H9 (cell line): ENCODE measurements around the gene PERCC1. TPM values are rescaled to one million over a fixed set of nuclear protein-coding genes. Genes with fewer than 3 reads are reported as not detected.

Experiments
- DNase-seq: peaks from one replicate; pipeline ENCODE4 v3.0.0-alpha.2; 2017
- H2AFZ ChIP-seq: one replicate; pipeline ENCODE4 v1.6.1; 2013; ENCODE audit warnings: mild to moderate bottlenecking, low read length, control low read depth, moderate library complexity
- H2AK5ac ChIP-seq: 2 replicates; pipeline ENCODE4 v1.6.1; 2013; ENCODE audit warnings: low read length, control low read depth, mixed read lengths; ENCODE audit not compliant: insufficient read length
- H2BK120ac ChIP-seq: one replicate; pipeline ENCODE4 v1.6.1; 2013; ENCODE audit warnings: low read depth, mild to moderate bottlenecking, low read length, control low read depth, inconsistent platforms; ENCODE audit not compliant: poor library complexity, severe bottlenecking
- H2BK12ac ChIP-seq: 2 replicates; pipeline ENCODE4 v1.6.1; 2013; ENCODE audit warnings: low read length, control low read depth, mixed read lengths, low read depth; ENCODE audit not compliant: insufficient read length
- H2BK15ac ChIP-seq: 2 replicates; pipeline ENCODE4 v1.6.1; 2013; ENCODE audit warnings: low read depth, low read length, control low read depth
- H2BK20ac ChIP-seq: one replicate; pipeline ENCODE4 v1.6.1; 2013; ENCODE audit warnings: low read depth, mild to moderate bottlenecking, low read length, control low read depth, inconsistent platforms; ENCODE audit not compliant: poor library complexity, severe bottlenecking
- H2BK5ac ChIP-seq: 2 replicates; pipeline ENCODE4 v1.6.1; 2013; ENCODE audit warnings: low read length, control low read depth, mixed read lengths; ENCODE audit not compliant: insufficient read length
- H3K14ac ChIP-seq: 2 replicates; pipeline ENCODE4 v1.6.1; 2013; ENCODE audit warnings: low read length, control low read depth; ENCODE audit not compliant: insufficient read depth
- H3K18ac ChIP-seq: 2 replicates; pipeline ENCODE4 v1.6.1; 2013; ENCODE audit warnings: low read depth, mild to moderate bottlenecking, mixed read lengths, low read length, control low read depth; ENCODE audit not compliant: insufficient read length
- H3K23ac ChIP-seq: 2 replicates; pipeline ENCODE4 v1.6.1; 2013; ENCODE audit warnings: low read length, control low read depth, mixed read lengths, low read depth; ENCODE audit not compliant: insufficient read length
- H3K23me2 ChIP-seq: 2 replicates; pipeline ENCODE4 v1.6.1; 2013; ENCODE audit warnings: low read depth, mild to moderate bottlenecking, mixed read lengths, low read length, control low read depth; ENCODE audit not compliant: insufficient read length, poor library complexity, severe bottlenecking
- H3K27ac ChIP-seq: 2 replicates; pipeline ENCODE4 v1.5.1; 2013; ENCODE audit warnings: low read length, control low read depth, mixed read lengths, low read depth; ENCODE audit not compliant: insufficient read length
- H3K27me3 ChIP-seq: 2 replicates; pipeline ENCODE4 v1.6.1; 2013; ENCODE audit warnings: low read length, control low read depth, inconsistent platforms; ENCODE audit not compliant: insufficient read depth
- H3K4ac ChIP-seq: 2 replicates; pipeline ENCODE4 v1.6.1; 2013; ENCODE audit warnings: low read depth, mild to moderate bottlenecking, control low read depth, inconsistent platforms, low read length, moderate library complexity
- H3K4me1 ChIP-seq: 2 replicates; pipeline ENCODE4 v1.6.1; 2013; ENCODE audit warnings: low read length, control low read depth, inconsistent platforms; ENCODE audit not compliant: insufficient read depth
- H3K4me2 ChIP-seq: 2 replicates; pipeline ENCODE4 v1.6.1; 2013; ENCODE audit warnings: low read length, control low read depth, mixed read lengths; ENCODE audit not compliant: insufficient read length, insufficient read depth
- H3K56ac ChIP-seq: 2 replicates; pipeline ENCODE4 v1.6.1; 2013; ENCODE audit warnings: low read depth, mild to moderate bottlenecking, mixed read lengths, low read length, control low read depth; ENCODE audit not compliant: insufficient read length
- H3K79me1 ChIP-seq: 2 replicates; pipeline ENCODE4 v1.6.1; 2013; ENCODE audit warnings: low read depth, mild to moderate bottlenecking, moderate library complexity, low read length, control low read depth, inconsistent platforms; ENCODE audit not compliant: insufficient read depth, poor library complexity, severe bottlenecking
- H3K79me2 ChIP-seq: 2 replicates; pipeline ENCODE4 v1.6.1; 2013; ENCODE audit warnings: low read length, control low read depth, inconsistent platforms; ENCODE audit not compliant: insufficient read depth
- H3K9ac ChIP-seq: 2 replicates; pipeline ENCODE4 v1.6.1; 2013; ENCODE audit warnings: low read length, control low read depth, mixed read lengths; ENCODE audit not compliant: insufficient read length; ENCODE audit errors: extremely low read depth
- H3K9me3 ChIP-seq: one replicate; pipeline ENCODE4 v1.6.1; 2013; ENCODE audit warnings: low read depth, low read length, inconsistent platforms; ENCODE audit not compliant: control insufficient read depth
- H3T11ph ChIP-seq: one replicate; pipeline ENCODE4 v1.6.1; 2013; ENCODE audit warnings: mild to moderate bottlenecking, low read length, control low read depth, inconsistent platforms
- H4K20me1 ChIP-seq: one replicate; pipeline ENCODE4 v1.6.1; 2013; ENCODE audit not compliant: control insufficient read depth, insufficient read length, insufficient read depth
- H4K5ac ChIP-seq: 2 replicates; pipeline ENCODE4 v1.6.1; 2013; ENCODE audit warnings: low read depth, mild to moderate bottlenecking, mixed read lengths, low read length, control low read depth; ENCODE audit not compliant: insufficient read length
- H4K8ac ChIP-seq: replicated peaks from 2 replicates; pipeline ENCODE4 v1.6.1; 2013; ENCODE audit warnings: low read length, control low read depth, mixed read lengths, low read depth; ENCODE audit not compliant: insufficient read length
- H4K91ac ChIP-seq: 2 replicates; pipeline ENCODE4 v1.6.1; 2013; ENCODE audit warnings: low read depth, mild to moderate bottlenecking, moderate library complexity, mixed read lengths, low read length, control low read depth; ENCODE audit not compliant: insufficient read length
- H3K27ac Mint-ChIP-seq, 3 experiments: 2 replicates in 2 of 3; 3 replicates in 1 of 3; pipeline ENCODE4 v1.8.0; 2020 to 2021; ENCODE audit warnings: mixed read lengths in 3 of 3, mild to moderate bottlenecking in 1 of 3, moderate library complexity in 1 of 3
- H3K27me3 Mint-ChIP-seq: 2 replicates; pipeline ENCODE4 v1.8.0; 2021; ENCODE audit warnings: low read depth, mild to moderate bottlenecking, moderate library complexity, mixed read lengths
- H3K36me3 Mint-ChIP-seq, 3 experiments: 2 replicates in 2 of 3; 3 replicates in 1 of 3; pipeline ENCODE4 v1.8.0; 2020 to 2021; ENCODE audit warnings: low read depth in 3 of 3, mixed read lengths in 3 of 3; ENCODE audit not compliant: insufficient read depth in 1 of 3
- H3K4me1 Mint-ChIP-seq, 2 experiments: 2 replicates each; pipeline ENCODE4 v1.8.0; 2020; ENCODE audit warnings: mixed read lengths in 2 of 2
- H3K4me3 Mint-ChIP-seq, 2 experiments: 2 replicates in 1 of 2; 3 replicates in 1 of 2; pipeline ENCODE4 v1.8.0; 2020 to 2021; ENCODE audit warnings: mild to moderate bottlenecking in 2 of 2, mixed read lengths in 2 of 2, moderate library complexity in 1 of 2
- H3K9me3 Mint-ChIP-seq, 2 experiments: 2 replicates in 1 of 2; 3 replicates in 1 of 2; pipeline ENCODE4 v1.8.0; 2020; ENCODE audit warnings: mild to moderate bottlenecking in 2 of 2, mixed read lengths in 2 of 2, moderate library complexity in 1 of 2
- CTCF ChIP-seq: fragments of 200-600 bp; sonication (generic); conservative IDR thresholded peaks from 3 replicates; pipeline ENCODE4 v1.8.0; 2021; ENCODE audit warnings: antibody characterized with exemption, mild to moderate bottlenecking
- WGBS: extraction: QIAGEN DNeasy Blood & Tissue Kit; methylation state at CpG from one replicate; pipeline ENCODE4 v1.1.7; 2013; ENCODE audit warnings: missing lambda C conversion rate, low lambda C conversion rate, mixed read lengths; ENCODE audit not compliant: insufficient read length; ENCODE audit errors: extremely low coverage; 5-methylcytosine and 5-hydroxymethylcytosine counted together
- total RNA-seq: library from RNA; stranded (reverse); gene quantifications from 2 replicates; pipeline ENCODE4 v1.2.1, GENCODE V29; 2021

PERCC1 gene
- total RNA-seq, 1 experiment from 2014 or later = not detected

- Histone ChIP-seq H3K23ac (no peak overlapping the region), H3K56ac (no peak overlapping the region), H4K91ac (no peak overlapping the region), H3K4me2 (no peak overlapping the region), H3K79me2 (no peaks in the 10 kb centered on the region), H2AFZ (no peak overlapping the region), H3K79me1 (no peaks in the 10 kb centered on the region), H3K4me1 (no peaks in the 10 kb centered on the region), H2BK12ac (no peak overlapping the region), H3K27me3 (no peaks in the 10 kb centered on the region), H3T11ph (no peak overlapping the region), H2BK5ac (no peak overlapping the region), H3K4ac (no peak overlapping the region), H4K5ac (no peak overlapping the region), H4K8ac (no peak overlapping the region), H3K9me3 (no peaks in the 10 kb centered on the region), H2BK20ac (no peak overlapping the region), H2AK5ac (no peak overlapping the region), H2BK15ac (no peak overlapping the region), H3K14ac (no peak overlapping the region), H3K27ac (no peak overlapping the region), H4K20me1 (no peaks in the 10 kb centered on the region), H2BK120ac (no peak overlapping the region), H3K18ac (no peak overlapping the region), H3K23me2 (no peaks in the 10 kb centered on the region), H3K9ac (no peak overlapping the region)
- DNase-seq = no peak
- no peak for TF ChIP-seq CTCF
- H3K36me3 Mint-ChIP-seq = peaks cover 0 to 30% (median 30%) of the 10 kb centered on the region in 3 experiments; a peak in 6 of 7 replicates
- H3K4me1 Mint-ChIP-seq = no peaks in the 10 kb centered on the region
- H3K9me3 Mint-ChIP-seq = no peaks in the 10 kb centered on the region
- H3K4me3 Mint-ChIP-seq = no peak overlapping the region
- no peak overlapping the region for H3K27ac Mint-ChIP-seq
- no peaks in the 10 kb centered on the region for H3K27me3 Mint-ChIP-seq
- WGBS = no CpG with 5 or more reads among the region's 41 CpGs
Measured at GRCh38 chr16:1455190-1456171, 24.6 kb downstream of the PERCC1 start.
